Measurements from ENCODE around the gene ESCO1.

The ESCO1 gene

DNA sequence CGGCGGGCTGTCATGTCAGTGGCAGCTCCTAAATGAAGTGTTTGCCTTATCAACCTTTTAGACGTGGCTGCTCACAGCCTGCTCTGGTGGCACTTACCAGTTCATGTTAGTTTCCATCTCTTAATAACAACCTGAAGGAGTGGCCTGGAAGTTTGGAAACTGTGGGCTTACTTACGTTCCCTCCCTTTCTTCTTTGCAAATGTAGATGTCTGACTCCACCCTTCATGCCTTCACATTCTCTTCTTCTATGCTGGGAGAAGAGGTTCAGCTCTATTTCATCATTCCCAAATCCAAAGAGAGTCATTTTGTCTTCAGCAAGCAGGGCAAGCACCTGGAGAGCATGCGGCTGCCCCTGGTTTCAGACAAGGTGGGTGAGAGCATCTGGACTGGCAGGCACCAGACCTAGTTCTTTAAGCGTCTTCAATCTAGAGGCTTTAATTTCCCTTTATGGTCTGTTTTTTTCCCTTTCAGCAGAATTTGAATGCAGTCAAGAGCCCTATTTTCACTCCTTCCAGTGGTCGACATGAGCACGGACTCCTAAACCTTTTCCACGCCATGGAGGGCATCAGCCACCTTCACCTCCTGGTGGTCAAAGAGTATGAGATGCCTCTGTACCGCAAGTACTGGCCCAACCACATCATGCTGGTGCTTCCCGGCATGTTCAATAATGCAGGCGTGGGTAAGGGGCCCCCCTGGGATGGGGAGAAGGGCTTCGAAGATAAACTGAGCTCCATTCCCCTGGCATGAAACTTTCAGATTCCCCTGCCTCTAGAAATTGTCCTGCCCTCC is 92.4 kb downstream of the ESCO1 start:
- H3K4me3 ChIP-seq = no peak overlapping the region
- DNase-seq (ENCODE audit: low spot score) = no peak
- H3K27ac ChIP-seq = no peak overlapping the region
- TF ChIP-seq, protein P1, sequence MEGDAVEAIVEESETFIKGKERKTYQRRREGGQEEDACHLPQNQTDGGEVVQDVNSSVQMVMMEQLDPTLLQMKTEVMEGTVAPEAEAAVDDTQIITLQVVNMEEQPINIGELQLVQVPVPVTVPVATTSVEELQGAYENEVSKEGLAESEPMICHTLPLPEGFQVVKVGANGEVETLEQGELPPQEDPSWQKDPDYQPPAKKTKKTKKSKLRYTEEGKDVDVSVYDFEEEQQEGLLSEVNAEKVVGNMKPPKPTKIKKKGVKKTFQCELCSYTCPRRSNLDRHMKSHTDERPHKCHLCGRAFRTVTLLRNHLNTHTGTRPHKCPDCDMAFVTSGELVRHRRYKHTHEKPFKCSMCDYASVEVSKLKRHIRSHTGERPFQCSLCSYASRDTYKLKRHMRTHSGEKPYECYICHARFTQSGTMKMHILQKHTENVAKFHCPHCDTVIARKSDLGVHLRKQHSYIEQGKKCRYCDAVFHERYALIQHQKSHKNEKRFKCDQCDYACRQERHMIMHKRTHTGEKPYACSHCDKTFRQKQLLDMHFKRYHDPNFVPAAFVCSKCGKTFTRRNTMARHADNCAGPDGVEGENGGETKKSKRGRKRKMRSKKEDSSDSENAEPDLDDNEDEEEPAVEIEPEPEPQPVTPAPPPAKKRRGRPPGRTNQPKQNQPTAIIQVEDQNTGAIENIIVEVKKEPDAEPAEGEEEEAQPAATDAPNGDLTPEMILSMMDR (IDR thresholded peaks at IDR 0.05) = no peak

DNA sequence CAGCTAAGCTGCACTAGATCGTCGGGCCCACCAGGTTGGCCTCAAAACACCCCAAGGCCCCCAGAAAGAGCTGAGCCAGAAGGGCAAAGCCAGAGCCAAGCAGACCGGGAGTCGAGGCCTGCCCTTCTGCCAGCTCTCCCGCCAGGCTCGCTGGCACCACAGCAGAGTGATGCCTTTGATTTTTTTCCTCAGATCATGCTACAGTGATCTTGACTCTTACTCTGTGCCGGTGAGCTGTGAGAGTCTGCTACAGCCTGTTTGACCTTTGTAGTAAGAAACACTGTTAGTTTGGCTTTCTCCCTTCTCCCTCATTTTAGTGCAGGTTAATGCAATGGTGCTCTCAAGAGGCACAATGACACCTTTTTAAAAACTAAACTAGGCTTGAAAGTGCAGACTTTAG is 97.8 kb downstream of the ESCO1 start:
- TF ChIP-seq, protein P1 (IDR thresholded peaks at IDR 0.05) = no peak
- no peak for DNase-seq (ENCODE audit: low spot score)
- Histone ChIP-seq H3K4me3 (no peak overlapping the region), H3K27ac (no peak overlapping the region)

DNA sequence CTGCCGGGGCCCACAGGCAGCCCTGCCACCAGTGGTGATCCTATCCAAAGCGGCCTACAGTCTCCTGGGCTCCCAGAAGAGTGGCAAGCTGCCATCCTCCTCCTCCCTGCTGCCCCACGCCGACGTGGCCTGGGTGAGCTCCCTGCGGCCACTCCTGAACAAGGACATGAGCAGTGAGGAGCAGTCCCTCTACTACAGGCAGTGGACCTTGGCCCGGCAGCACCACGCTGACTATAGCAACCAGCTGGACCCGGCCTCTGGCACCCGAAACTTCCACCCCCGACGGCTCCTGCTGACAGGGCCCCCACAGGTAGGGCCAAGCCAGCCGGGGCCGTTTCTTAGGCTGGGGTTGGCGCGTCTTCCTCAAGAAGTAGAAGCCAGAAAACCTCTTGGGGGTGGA is 100.5 kb downstream of the ESCO1 start:
- TF ChIP-seq, protein P1 (IDR thresholded peaks at IDR 0.05) = no peak
- Histone ChIP-seq H3K27ac (no peak overlapping the region), H3K4me3 (no peak overlapping the region)
- DNase-seq (ENCODE audit: low spot score) = no peak

DNA sequence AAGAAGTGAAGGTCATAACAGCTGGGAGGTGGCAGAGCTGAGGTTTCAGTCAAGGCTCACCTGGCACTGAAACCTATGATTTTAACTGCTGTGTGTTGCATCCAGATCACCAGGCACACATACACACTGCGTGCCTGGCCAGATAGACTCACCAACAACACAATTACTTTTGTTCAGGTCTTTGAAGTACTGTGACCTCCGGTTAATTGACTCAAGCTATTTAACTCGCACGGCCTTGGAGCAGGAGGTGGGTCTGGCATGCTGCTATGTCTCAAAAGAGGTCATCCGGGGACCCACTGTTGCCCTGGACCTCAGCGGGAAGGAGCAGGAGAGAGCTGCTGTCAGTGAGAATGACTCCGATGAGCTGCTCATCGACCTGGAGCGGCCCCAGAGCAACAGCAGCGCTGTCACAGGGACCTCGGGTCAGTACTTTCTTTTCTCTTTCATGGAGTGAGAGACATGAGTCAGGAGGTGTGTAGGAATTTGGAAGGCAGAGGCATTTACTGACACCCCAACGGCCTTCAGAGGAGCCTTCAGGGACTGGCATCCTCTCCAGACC is 104.1 kb downstream of the ESCO1 start:
- Histone ChIP-seq H3K27ac (no peak overlapping the region), H3K4me3 (no peak overlapping the region)
- TF ChIP-seq, protein P1 (IDR thresholded peaks at IDR 0.05) = no peak
- no peak for DNase-seq (ENCODE audit: low spot score)

DNA sequence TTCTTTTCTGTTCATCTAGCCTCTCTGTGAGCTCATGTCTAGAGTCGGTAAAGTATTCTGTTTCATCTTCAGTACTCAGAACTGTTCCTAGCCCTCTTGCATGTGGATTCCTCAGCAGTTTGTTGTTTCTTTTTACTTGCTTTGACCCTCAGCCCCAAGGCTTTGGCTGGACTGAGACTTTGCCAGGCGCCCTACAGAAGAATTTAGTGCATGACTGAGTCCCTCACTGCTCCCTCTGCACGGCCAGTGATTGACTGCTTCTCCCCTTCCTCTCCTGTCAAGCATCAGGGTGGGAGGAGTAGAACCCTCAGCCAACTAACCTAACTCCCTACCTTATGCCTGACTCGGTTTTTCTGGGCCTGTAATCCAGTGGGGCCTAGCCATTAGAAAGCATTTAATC is 109.8 kb downstream of the ESCO1 start:
- TF ChIP-seq, protein P1 (IDR thresholded peaks at IDR 0.05) = no peak
- no peak overlapping the region for H3K27ac ChIP-seq
- no peak overlapping the region for H3K4me3 ChIP-seq
- DNase-seq (ENCODE audit: low spot score) = no peak

DNA sequence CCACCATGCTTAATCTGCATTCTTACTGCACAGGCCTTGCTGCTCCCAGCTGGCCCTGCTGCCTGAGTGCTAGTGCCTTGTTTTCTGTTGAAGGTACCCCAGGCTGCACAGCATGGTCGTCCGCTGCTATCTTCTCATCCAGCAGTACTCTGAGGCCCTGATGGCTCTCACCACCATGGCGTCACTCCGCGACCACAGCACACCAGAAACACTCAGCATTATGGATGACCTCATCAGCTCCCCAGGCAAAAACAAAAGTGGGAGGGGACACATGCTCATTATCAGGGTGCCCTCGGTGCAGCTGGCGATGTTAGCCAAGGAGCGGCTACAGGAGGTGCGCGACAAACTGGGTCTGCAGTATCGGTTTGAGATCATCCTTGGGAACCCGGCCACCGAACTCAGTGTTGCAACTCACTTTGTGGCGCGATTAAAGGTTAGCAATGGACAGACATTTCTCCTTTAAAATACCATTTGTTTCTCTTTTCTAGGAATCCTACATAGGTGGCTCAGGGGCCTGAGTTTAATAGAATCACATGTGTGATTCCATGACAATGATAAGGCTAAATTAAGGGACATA is 110.5 kb downstream of the ESCO1 start:
- no peak for DNase-seq (ENCODE audit: low spot score)

More for the DNA sequence above, 110.5 kb downstream of the ESCO1 start:
- H3K27ac ChIP-seq = no peak overlapping the region
- H3K4me3 ChIP-seq = no peak overlapping the region
- TF ChIP-seq, protein P1 (IDR thresholded peaks at IDR 0.05) = no peak
